ENCODE measurements around the gene NKPD1.
A peak's percentile ranks its signal among the peaks of the same experiment; 100 is the strongest.

Gene NKPD1

GRCh38 chr19:45138303-45138751 is 22.5 kb downstream of the NKPD1 start:
- no peak overlapping the region for H3K4me3 ChIP-seq (ENCODE audit: low read length)
- no peak for DNase-seq (ENCODE audit: low read depth)
- no peak for TF ChIP-seq CTCF (IDR thresholded peaks at IDR 0.05; ENCODE audit: insufficient read depth, low read depth, low read length, missing control alignments)

GRCh38 chr19:45137179-45137761 is 23.5 kb downstream of the NKPD1 start:
- H3K4me3 ChIP-seq (ENCODE audit: low read length) = no peak overlapping the region
- DNase-seq (ENCODE audit: low read depth) = no peak
- TF ChIP-seq CTCF (IDR thresholded peaks at IDR 0.05; ENCODE audit: insufficient read depth, low read depth, low read length, missing control alignments) = no peak

GRCh38 chr19:45136507-45137178 is 24.1 kb downstream of the NKPD1 start:
- no peak for TF ChIP-seq CTCF (IDR thresholded peaks at IDR 0.05; ENCODE audit: insufficient read depth, low read depth, low read length, missing control alignments)
- no peak for DNase-seq (ENCODE audit: low read depth)
- no peak overlapping the region for H3K4me3 ChIP-seq (ENCODE audit: low read length)

- no peak for TF ChIP-seq CTCF (IDR thresholded peaks at IDR 0.05; ENCODE audit: insufficient read depth, low read depth, low read length, missing control alignments)
- H3K4me3 ChIP-seq (ENCODE audit: low read length) = no peak overlapping the region
- no peak for DNase-seq (ENCODE audit: low read depth)
Observed at GRCh38 chr19:45135176-45135885, 25.5 kb downstream of the NKPD1 start.

- DNase-seq (ENCODE audit: low read depth) = no peak
- H3K4me3 ChIP-seq (ENCODE audit: low read length) = no peak overlapping the region
- no peak for TF ChIP-seq CTCF (IDR thresholded peaks at IDR 0.05; ENCODE audit: insufficient read depth, low read depth, low read length, missing control alignments)
Observed at GRCh38 chr19:45133661-45134060, 27.1 kb downstream of the NKPD1 start.

GRCh38 chr19:45130888-45131615 is 29.7 kb downstream of the NKPD1 start:
- TF ChIP-seq CTCF (IDR thresholded peaks at IDR 0.05; ENCODE audit: insufficient read depth, low read depth, low read length, missing control alignments) = peak; percentile 59

More at GRCh38 chr19:45130888-45131615, 29.7 kb downstream of the NKPD1 start:
- H3K4me3 ChIP-seq (ENCODE audit: low read length) = no peak overlapping the region
- DNase-seq (ENCODE audit: low read depth) = peak; percentile 61
